Ovary (tissue), 3 donors: ENCODE data around the gene ITLN2.

Experiments used
- CTCF ChIP-seq, 3 donors: fragments of 450-650 bp in 2 of 3; fragments of 200-600 bp in 1 of 3; IDR thresholded peaks; one replicate each; pipeline versions ENCODE4 v1.5.1 to v1.8.0; 2016 to 2022; ENCODE audit warnings: antibody characterized with exemption in 3 of 3, mild to moderate bottlenecking in 1 of 3
- EP300 ChIP-seq: sonication (generic); formaldehyde crosslinking; IDR thresholded peaks from one replicate; pipeline ENCODE4 v1.6.1; 2017; ENCODE audit warnings: antibody characterized with exemption
- POLR2A ChIP-seq: fragments of 450-650 bp; IDR thresholded peaks from one replicate; pipeline ENCODE4 v1.6.1; 2017; ENCODE audit warnings: antibody characterized with exemption, mild to moderate bottlenecking, moderate library complexity
- donor health status: DM: no; HTN: no; CAD: no.

- TF ChIP-seq EP300, result no peak
- TF ChIP-seq CTCF (IDR thresholded peaks at IDR 0.05), result no peak
- no peak for TF ChIP-seq POLR2A
Measured at GRCh38 chr1:160916666-160917065, 37.9 kb downstream of the ITLN2 start.
